ENCODE measurements around the gene FMO1. TPM values are rescaled to one million over a fixed set of nuclear protein-coding genes. Genes with fewer than 3 reads are reported as not detected.
A peak's percentile ranks its signal among the peaks of the same experiment; 100 is the strongest.

FMO1 gene
- total and polyA plus RNA-seq, 2 of the 8 experiments (the other 6 are each of a cell fraction or from before 2014, with no cell fraction given): 0.11 TPM; not detected in 1

DNA sequence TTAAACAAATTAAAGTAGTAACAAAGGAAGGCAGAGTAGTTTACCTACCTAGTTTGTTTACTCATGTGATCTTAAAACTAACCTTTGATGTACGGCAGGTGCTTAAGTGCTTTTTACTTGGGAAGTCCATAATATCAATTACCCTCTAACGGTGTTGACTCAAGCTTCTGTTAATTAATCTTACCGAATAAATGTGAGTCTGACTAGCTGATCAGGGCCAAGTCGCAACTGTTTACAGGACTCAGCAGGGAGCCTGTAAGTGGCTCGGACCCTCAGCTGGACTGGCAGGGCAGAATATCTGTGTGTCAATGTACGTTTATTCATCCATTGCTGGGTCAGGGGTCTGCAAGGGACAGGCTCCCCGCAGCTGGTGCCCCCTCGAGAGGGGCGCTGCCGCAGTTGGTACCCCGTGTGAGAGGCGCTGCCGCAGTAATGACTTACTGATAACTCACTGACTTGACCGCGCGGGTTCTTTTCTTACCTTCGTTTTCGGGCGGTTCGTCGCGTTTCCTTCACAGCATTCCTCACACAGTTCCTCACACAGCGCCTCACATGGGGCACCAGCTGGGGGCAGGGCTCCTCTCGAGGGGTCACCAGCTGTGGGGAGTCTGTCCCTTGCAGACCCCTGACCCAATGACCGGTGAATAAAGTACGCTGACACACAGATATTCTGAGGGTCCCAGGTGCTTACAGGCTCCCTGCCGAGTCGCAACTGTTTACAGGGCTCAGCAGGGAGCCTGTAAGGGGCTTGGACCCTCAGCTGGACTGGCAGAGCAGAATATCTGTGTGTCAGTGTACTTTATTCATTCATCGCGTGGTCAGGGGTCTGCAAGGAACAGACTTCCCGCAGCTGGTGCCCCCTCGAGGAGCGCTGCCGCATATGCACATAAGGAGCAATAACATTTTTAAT lies 3.0 kb downstream of the FMO1 start:
- peak overlapping the region; percentile 19 to 59 (median 56) for H3K4me3 ChIP-seq (ENCODE audit: extremely low read depth in 1 of 4, insufficient read depth in 2 of 4, low read depth in 3 of 4, low read length in 4 of 4)
- peak overlapping the region; percentile 71; the same call in 1 of the 2 replicates for H2BK12ac ChIP-seq (ENCODE audit: low read depth, low read length)
- 2% methylated on average over 29 of the region's 34 CpGs; no CpG with 5 or more reads in 1 of the 2 experiments for WGBS, 2 experiments (ENCODE audit: extremely low coverage in 1 of 2, insufficient coverage in 1 of 2, insufficient read length in 1 of 2, insufficient replicate concordance in 2 of 2, low coverage in 1 of 2, low lambda C conversion rate in 2 of 2, missing lambda C conversion rate in 1 of 2)
- H3K79me2 ChIP-seq (ENCODE audit: control insufficient read depth in 1 of 2, insufficient read depth in 2 of 2, low read length in 2 of 2): no peaks in the 10 kb centered on the region
- no peak overlapping the region for H2BK120ac ChIP-seq (replicated peaks; ENCODE audit: low read depth, low read length)
- H3K36me3 ChIP-seq (ENCODE audit: control insufficient read depth in 2 of 4, insufficient read depth in 4 of 4, low read length in 3 of 4): no peaks in the 10 kb centered on the region
- H3K18ac ChIP-seq (ENCODE audit: extremely low read depth, low read length): peak overlapping the region; percentile 68
- no peak overlapping the region for H2AK5ac ChIP-seq (ENCODE audit: low read depth, low read length)
- H4K8ac ChIP-seq (ENCODE audit: extremely low read depth, insufficient read depth, low read length): no peak overlapping the region
- DNase-seq (ENCODE audit: low read depth in 1 of 2, low spot score in 2 of 2) (peak in 1 of 2 experiments; percentile 61), FAIRE-seq (no peak)
- H3K27me3 ChIP-seq (replicated peaks in 1 of 4; ENCODE audit: control insufficient read depth in 3 of 4, extremely low read depth in 1 of 4, insufficient read depth in 3 of 4, low read length in 3 of 4): peaks cover 0 to 2% (median 0%) of the 10 kb centered on the region in 4 experiments; a peak in 3 of 7 replicates
- peaks cover 3 to 12% (median 10%) of the 10 kb centered on the region in 4 experiments for H3K4me1 ChIP-seq (replicated peaks in 1 of 4; ENCODE audit: control insufficient read depth in 3 of 4, insufficient read depth in 4 of 4, low read length in 3 of 4)
- POLR2A ChIA-PET (ENCODE audit: partially characterized antibody): interaction anchor here (2.2 kb wide), 1 partner anchor 62 kb away, joined by 6 read pairs; the partner anchor contains the start of gene FMO4
- H4K91ac ChIP-seq (replicated peaks; ENCODE audit: insufficient read length, low read length): peak overlapping the region; percentile 25
- H2BK20ac ChIP-seq (ENCODE audit: low read length): no peak overlapping the region; the same call in 1 of the 2 replicates
- peak overlapping the region in 1 of 4 experiments; percentile 27; a peak in 2 of 7 replicates for H3K9ac ChIP-seq (replicated peaks in 1 of 4; ENCODE audit: extremely low read depth in 1 of 4, low read depth in 3 of 4, low read length in 3 of 4)
- H4K5ac ChIP-seq (ENCODE audit: insufficient read length, low read depth, low read length): no peak overlapping the region
- H3K4me2 ChIP-seq (ENCODE audit: insufficient read depth in 1 of 2, low read depth in 2 of 2, low read length in 2 of 2): peak overlapping the region; percentile 93 to 95
- no peaks in the 10 kb centered on the region for H4K20me1 ChIP-seq (replicated peaks in 1 of 2; ENCODE audit: control insufficient read depth in 1 of 2, insufficient read depth in 2 of 2, low read length in 2 of 2)
- H3K14ac ChIP-seq (ENCODE audit: insufficient read length): no peak overlapping the region
- no peaks in the 10 kb centered on the region for H3K79me1 ChIP-seq (ENCODE audit: low read depth, low read length)
- CTCF ChIA-PET (ENCODE audit: partially characterized antibody): interaction anchor here (0.8 to 11.5 kb wide), 24 partner anchors 7 to 285 kb away, joined by 3 to 78 read pairs (median 5); partner anchors contain the start of gene FMO4
- H2BK15ac ChIP-seq (ENCODE audit: low read length): no peak overlapping the region
- no peak overlapping the region for H3K4ac ChIP-seq (replicated peaks; ENCODE audit: insufficient read length, low read depth, low read length)
- H2AFZ ChIP-seq (ENCODE audit: low read length): peak overlapping the region; percentile 60; the same call in 1 of the 2 replicates
- no peaks in the 10 kb centered on the region for H3K9me3 ChIP-seq (ENCODE audit: insufficient read depth in 2 of 2, low read depth in 1 of 2, low read length in 1 of 2)
- no peak overlapping the region for H3K23ac ChIP-seq (ENCODE audit: insufficient read length)
- peak overlapping the region; percentile 52; the same call in 1 of the 2 replicates for H2BK5ac ChIP-seq (ENCODE audit: low read depth, low read length)
- H3K23me2 ChIP-seq (ENCODE audit: low read depth, low read length): no peaks in the 10 kb centered on the region; the same call in 1 of the 2 replicates
- H3K27ac ChIP-seq (ENCODE audit: low read depth, low read length): no peak overlapping the region
- peak overlapping the region; percentile 70 for H3K56ac ChIP-seq (replicated peaks; ENCODE audit: insufficient read length, low read depth, low read length)
- no peak for TF ChIP-seq POLR2AphosphoS5 (IDR thresholded peaks at IDR 0.05; ENCODE audit: low read depth, low read length)
- TF ChIP-seq RAD21 (IDR thresholded peaks at IDR 0.05 in 1 of 2, conservative IDR thresholded peaks at IDR 0.05 in 1 of 2; ENCODE audit: low read depth in 2 of 2, low read length in 2 of 2): peak; percentile 14 to 39; a peak in 2 of 4 replicates
- TF ChIP-seq KDM4A (IDR thresholded peaks at IDR 0.05; ENCODE audit: low read depth, low read length, severe bottlenecking): peak; percentile 41
- no peak for TF ChIP-seq CREB1 (IDR thresholded peaks at IDR 0.05)
- TF ChIP-seq, protein P1, sequence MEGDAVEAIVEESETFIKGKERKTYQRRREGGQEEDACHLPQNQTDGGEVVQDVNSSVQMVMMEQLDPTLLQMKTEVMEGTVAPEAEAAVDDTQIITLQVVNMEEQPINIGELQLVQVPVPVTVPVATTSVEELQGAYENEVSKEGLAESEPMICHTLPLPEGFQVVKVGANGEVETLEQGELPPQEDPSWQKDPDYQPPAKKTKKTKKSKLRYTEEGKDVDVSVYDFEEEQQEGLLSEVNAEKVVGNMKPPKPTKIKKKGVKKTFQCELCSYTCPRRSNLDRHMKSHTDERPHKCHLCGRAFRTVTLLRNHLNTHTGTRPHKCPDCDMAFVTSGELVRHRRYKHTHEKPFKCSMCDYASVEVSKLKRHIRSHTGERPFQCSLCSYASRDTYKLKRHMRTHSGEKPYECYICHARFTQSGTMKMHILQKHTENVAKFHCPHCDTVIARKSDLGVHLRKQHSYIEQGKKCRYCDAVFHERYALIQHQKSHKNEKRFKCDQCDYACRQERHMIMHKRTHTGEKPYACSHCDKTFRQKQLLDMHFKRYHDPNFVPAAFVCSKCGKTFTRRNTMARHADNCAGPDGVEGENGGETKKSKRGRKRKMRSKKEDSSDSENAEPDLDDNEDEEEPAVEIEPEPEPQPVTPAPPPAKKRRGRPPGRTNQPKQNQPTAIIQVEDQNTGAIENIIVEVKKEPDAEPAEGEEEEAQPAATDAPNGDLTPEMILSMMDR (IDR thresholded peaks at IDR 0.05; ENCODE audit: control extremely low read depth in 1 of 3, insufficient read depth in 1 of 3, low read depth in 1 of 3, low read length in 3 of 3): peak; percentile 20 to 66 (median 59); a peak in 3 of 4 replicates
- TF ChIP-seq KDM5A (IDR thresholded peaks at IDR 0.05; ENCODE audit: low read length): no peak
- TF ChIP-seq TBP (IDR thresholded peaks at IDR 0.05; ENCODE audit: low read depth, low read length): no peak

Measured in H1 (cell line).